Neural cell (in vitro differentiated cells): ENCODE data around the gene TMEM134. TPM values are rescaled to one million over a fixed set of nuclear protein-coding genes. Genes with fewer than 3 reads are reported as not detected.

Source experiments
- H2AFZ ChIP-seq: fragments of 200-600, 300-800 bp; sonication (generic), shearing (Covaris generic); 2 replicates; pipeline ENCODE4 v1.6.0; 2014; ENCODE audit warnings: low read depth, mild to moderate bottlenecking, antibody characterized with exemption, low read length, moderate library complexity
- H3F3A ChIP-seq: fragments of 200-600 bp; shearing (Covaris generic); 2 replicates; pipeline ENCODE4 v1.6.1; 2016; ENCODE audit warnings: mild to moderate bottlenecking, moderate library complexity, mixed read lengths, antibody characterized with exemption, low read length; ENCODE audit not compliant: insufficient read depth, poor library complexity, severe bottlenecking
- H3K27ac ChIP-seq: fragments of 200-600, 300-800 bp; sonication (generic), shearing (Covaris generic); 2 replicates; pipeline ENCODE4 v1.5.1; 2014; ENCODE audit warnings: mild to moderate bottlenecking, low read length, moderate library complexity
- H3K27me3 ChIP-seq: fragments of 300-800, 200-600 bp; sonication (generic), shearing (Covaris generic); 2 replicates; pipeline ENCODE4 v1.6.0; 2014; ENCODE audit warnings: mild to moderate bottlenecking, low read depth, low read length, moderate library complexity; ENCODE audit not compliant: insufficient read depth
- H3K36me3 ChIP-seq: fragments of 300-800, 200-600 bp; sonication (generic), shearing (Covaris generic); 2 replicates; pipeline ENCODE4 v1.5.1; 2014; ENCODE audit warnings: mild to moderate bottlenecking, antibody characterized with exemption, low read length, moderate library complexity; ENCODE audit not compliant: insufficient read depth
- H3K4me2 ChIP-seq: fragments of 300-800, 200-600 bp; sonication (generic), shearing (Covaris generic); 2 replicates; pipeline ENCODE4 v1.6.0; 2014; ENCODE audit warnings: mild to moderate bottlenecking, low read length
- H3K4me3 ChIP-seq: fragments of 300-800, 200-600 bp; sonication (generic), shearing (Covaris generic); 2 replicates; pipeline ENCODE4 v1.5.1; 2014; ENCODE audit warnings: mild to moderate bottlenecking, low read length, moderate library complexity
- H3K79me2 ChIP-seq: fragments of 200-600 bp; shearing (Covaris generic); replicated peaks from 2 replicates; pipeline ENCODE4 v1.6.0; 2014; ENCODE audit warnings: mild to moderate bottlenecking, low read length, moderate library complexity; ENCODE audit not compliant: insufficient read depth
- H3K9ac ChIP-seq: fragments of 300-800, 200-600 bp; sonication (generic), shearing (Covaris generic); 2 replicates; pipeline ENCODE4 v1.6.1; 2016; ENCODE audit warnings: mild to moderate bottlenecking, low read length, mixed read lengths
- H3K9me2 ChIP-seq: fragments of 200-600 bp; shearing (Covaris generic); 2 replicates; pipeline ENCODE4 v1.6.1; 2016; ENCODE audit warnings: mild to moderate bottlenecking, low read length, mixed read lengths; ENCODE audit not compliant: insufficient read depth
- H3K9me3 ChIP-seq: fragments of 200-600, 300-800 bp; sonication (generic), shearing (Covaris generic); 2 replicates; pipeline ENCODE4 v1.6.1; 2016; ENCODE audit warnings: mild to moderate bottlenecking, mixed run types, low read length, moderate library complexity, mixed read lengths
- H4K20me1 ChIP-seq: fragments of 200-600 bp; shearing (Covaris generic); 2 replicates; pipeline ENCODE4 v1.6.1; 2016; ENCODE audit warnings: mild to moderate bottlenecking, mixed run types; ENCODE audit not compliant: insufficient read depth
- EZH2 ChIP-seq: fragments of 200-600, 300-800 bp; shearing (Covaris generic), sonication (generic); IDR thresholded peaks from 2 replicates; pipeline ENCODE4 v1.6.1; 2014; ENCODE audit warnings: antibody characterized with exemption, low read length, borderline replicate concordance, mild to moderate bottlenecking; ENCODE audit not compliant: insufficient read depth, poor library complexity, severe bottlenecking
- MXI1 ChIP-seq: fragments of 450-650 bp; conservative IDR thresholded peaks from 2 replicates; pipeline ENCODE4 v1.6.1; 2014; ENCODE audit warnings: antibody characterized with exemption, mild to moderate bottlenecking; ENCODE audit not compliant: poor library complexity, severe bottlenecking
- POLR2AphosphoS5 ChIP-seq: IDR thresholded peaks from 2 replicates; pipeline ENCODE4 v1.6.1; 2012
- RAD21 ChIP-seq: fragments of 450-650 bp; conservative IDR thresholded peaks from 2 replicates; pipeline ENCODE4 v1.6.1; 2014; ENCODE audit warnings: antibody characterized with exemption, mild to moderate bottlenecking, moderate library complexity
- SMC3 ChIP-seq: fragments of 450-650 bp; conservative IDR thresholded peaks from 2 replicates; pipeline ENCODE4 v1.6.1; 2014; ENCODE audit warnings: antibody characterized with exemption, mild to moderate bottlenecking, moderate library complexity; ENCODE audit not compliant: poor library complexity
- TAF1 ChIP-seq: IDR thresholded peaks from 2 replicates; pipeline ENCODE4 v1.6.1; 2012; ENCODE audit warnings: low read depth
- polyA plus RNA-seq: library from polyadenylated mRNA; depleted of rRNA; stranded (reverse); fragments of >200 nt; gene quantifications from 2 replicates; pipeline ENCODE4 v1.2.3, GENCODE V29; 2014
- TF ChIP-seq, protein P1 (sequence below): fragments of 450-650 bp; IDR thresholded peaks from 2 replicates; pipeline ENCODE4 v1.5.1; 2014; ENCODE audit warnings: antibody characterized with exemption, mild to moderate bottlenecking, moderate library complexity; ENCODE audit not compliant: poor library complexity, severe bottlenecking

TMEM134 gene
- polyA plus RNA-seq, 1 donor from 2014 or later = 50.3 TPM

GRCh38 chr11:67507864-67508485, 38.9 kb upstream of the TMEM134 start, which contains the start of gene CDK2AP2:
CDK2AP2 (minus strand) TSS chr11:67508162; CDS start chr11:67508082, 80 bp downstream.
- H3K36me3 ChIP-seq = no peaks in the 10 kb centered on the region
- H3K9me3 ChIP-seq = no peaks in the 10 kb centered on the region
- no peak for TF ChIP-seq MXI1
- TF ChIP-seq, protein P1, sequence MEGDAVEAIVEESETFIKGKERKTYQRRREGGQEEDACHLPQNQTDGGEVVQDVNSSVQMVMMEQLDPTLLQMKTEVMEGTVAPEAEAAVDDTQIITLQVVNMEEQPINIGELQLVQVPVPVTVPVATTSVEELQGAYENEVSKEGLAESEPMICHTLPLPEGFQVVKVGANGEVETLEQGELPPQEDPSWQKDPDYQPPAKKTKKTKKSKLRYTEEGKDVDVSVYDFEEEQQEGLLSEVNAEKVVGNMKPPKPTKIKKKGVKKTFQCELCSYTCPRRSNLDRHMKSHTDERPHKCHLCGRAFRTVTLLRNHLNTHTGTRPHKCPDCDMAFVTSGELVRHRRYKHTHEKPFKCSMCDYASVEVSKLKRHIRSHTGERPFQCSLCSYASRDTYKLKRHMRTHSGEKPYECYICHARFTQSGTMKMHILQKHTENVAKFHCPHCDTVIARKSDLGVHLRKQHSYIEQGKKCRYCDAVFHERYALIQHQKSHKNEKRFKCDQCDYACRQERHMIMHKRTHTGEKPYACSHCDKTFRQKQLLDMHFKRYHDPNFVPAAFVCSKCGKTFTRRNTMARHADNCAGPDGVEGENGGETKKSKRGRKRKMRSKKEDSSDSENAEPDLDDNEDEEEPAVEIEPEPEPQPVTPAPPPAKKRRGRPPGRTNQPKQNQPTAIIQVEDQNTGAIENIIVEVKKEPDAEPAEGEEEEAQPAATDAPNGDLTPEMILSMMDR = peak; percentile 44
- H3K4me3 ChIP-seq = peak within 1 kb of the TSS; percentile 78
- no peaks in the 10 kb centered on the region for H3K27me3 ChIP-seq
- peak within 1 kb of the TSS; percentile 95 for H3K27ac ChIP-seq
- H4K20me1 ChIP-seq = no peaks in the 10 kb centered on the region
- no peaks in the 10 kb centered on the region for H3K9me2 ChIP-seq
- H3K4me2 ChIP-seq = peak within 1 kb of the TSS; percentile 65
- H3F3A ChIP-seq = no peaks in the 10 kb centered on the region
- peak within 1 kb of the TSS; percentile 94 for H3K9ac ChIP-seq
- H2AFZ ChIP-seq = peak within 1 kb of the TSS; percentile 77
- peaks cover 9% of the 10 kb centered on the region for H3K79me2 ChIP-seq

GRCh38 chr11:67507242-67507863, 38.3 kb upstream of the TMEM134 start:
- peaks cover 15% of the 10 kb centered on the region for H3K79me2 ChIP-seq
- no peak for TF ChIP-seq EZH2
- no peak for TF ChIP-seq TAF1
- TF ChIP-seq POLR2AphosphoS5 = no peak
- no peaks in the 10 kb centered on the region for H3K36me3 ChIP-seq
- H3K9me3 ChIP-seq = no peaks in the 10 kb centered on the region
- peak overlapping the region; percentile 65 for H3K4me2 ChIP-seq
- H2AFZ ChIP-seq = no peak overlapping the region
- H3K9me2 ChIP-seq = no peaks in the 10 kb centered on the region
- no peaks in the 10 kb centered on the region for H3K27me3 ChIP-seq
- H3F3A ChIP-seq = no peaks in the 10 kb centered on the region
- peak overlapping the region; percentile 78 for H3K4me3 ChIP-seq
- H3K27ac ChIP-seq = peak overlapping the region; percentile 95
- peak overlapping the region; percentile 60 for H3K9ac ChIP-seq
- H4K20me1 ChIP-seq = no peaks in the 10 kb centered on the region

- TF ChIP-seq, protein P1 = no peak
- TF ChIP-seq RAD21 (no peak), SMC3 (peak; percentile 30), EZH2 (no peak)
- no peaks in the 10 kb centered on the region for H3K27me3 ChIP-seq
- H3K9ac ChIP-seq = no peak overlapping the region
- H3K36me3 ChIP-seq = no peaks in the 10 kb centered on the region
- H3K9me2 ChIP-seq = no peaks in the 10 kb centered on the region
- peak overlapping the region; percentile 65 for H3K4me2 ChIP-seq
- H3K79me2 ChIP-seq = peaks cover 15% of the 10 kb centered on the region
- no peak overlapping the region for H3K27ac ChIP-seq
- no peaks in the 10 kb centered on the region for H3K9me3 ChIP-seq
- no peaks in the 10 kb centered on the region for H3F3A ChIP-seq
- peak overlapping the region; percentile 78 for H3K4me3 ChIP-seq
- no peaks in the 10 kb centered on the region for H4K20me1 ChIP-seq
- no peak overlapping the region for H2AFZ ChIP-seq
Measured at GRCh38 chr11:67506426-67507051, 37.5 kb upstream of the TMEM134 start.
